Naive thymus-derived CD4-positive, alpha-beta T cell (primary cell): Measurements from ENCODE around the gene HCST. TPM values are rescaled to one million over a fixed set of nuclear protein-coding genes. Genes with fewer than 3 reads are reported as not detected.

Source experiments
- ATAC-seq: fragments of 150-1000 bp; cut with Tn5 transposase; 2 replicates; pipeline ENCODE4 v1.10.0; 2021; ENCODE audit warnings: mild to moderate bottlenecking, moderate library complexity
- CTCF ChIA-PET: fragments of 350-600 bp; sonication (Branson Sonifier 250); formaldehyde crosslinking; loops from one replicate; lab custom pipeline; 2021; ENCODE audit warnings: antibody characterized with exemption; lab: Charles Lee
- POLR2A ChIA-PET: fragments of 350-600 bp; sonication (Branson Sonifier 250); formaldehyde crosslinking; loops from one replicate; lab custom pipeline; 2021; ENCODE audit warnings: antibody characterized with exemption, inconsistent platforms; lab: Charles Lee
- DNase-seq, 9 donors: peaks; one replicate each; pipeline versions ENCODE4 v3.0.0 to v3.0.0-alpha.2; 2020 to 2022; ENCODE audit warnings: mixed read lengths in 1 of 9
- H3K27ac ChIP-seq: one replicate; pipeline ENCODE4 v1.7.0; 2013; ENCODE audit warnings: mild to moderate bottlenecking, low read depth, low read length, moderate library complexity
- H3K27me3 ChIP-seq, 2 donors: one replicate each; pipeline ENCODE4 v1.7.0; 2013; ENCODE audit warnings: low read length in 2 of 2, mild to moderate bottlenecking in 2 of 2, moderate library complexity in 2 of 2; ENCODE audit not compliant: control insufficient read depth in 2 of 2, insufficient read depth in 2 of 2
- H3K36me3 ChIP-seq, 3 experiments: 1 replicate in 2 of 3; 2 replicates in 1 of 3; pipeline ENCODE4 v1.7.0; 2013; ENCODE audit warnings: low read length in 3 of 3, mild to moderate bottlenecking in 3 of 3, moderate library complexity in 1 of 3; ENCODE audit not compliant: insufficient read depth in 3 of 3, control insufficient read depth in 2 of 3
- H3K4me1 ChIP-seq, 2 donors: one replicate each; pipeline ENCODE4 v1.7.0; 2013; ENCODE audit warnings: low read length in 2 of 2, mild to moderate bottlenecking in 2 of 2, moderate library complexity in 1 of 2; ENCODE audit not compliant: control insufficient read depth in 2 of 2, insufficient read depth in 2 of 2
- H3K4me3 ChIP-seq: 2 replicates; pipeline ENCODE4 v1.7.0; 2013; ENCODE audit warnings: mild to moderate bottlenecking, low read length
- H3K9me3 ChIP-seq, 3 experiments: 1 replicate in 2 of 3; 2 replicates in 1 of 3; pipeline ENCODE4 v1.7.0; 2013; ENCODE audit warnings: low read length in 3 of 3; ENCODE audit not compliant: control insufficient read depth in 2 of 3
- H3K27ac Mint-ChIP-seq, 9 donors: one replicate each; pipeline ENCODE4 v1.8.0; 2020 to 2022; ENCODE audit warnings: mixed read lengths in 9 of 9, mild to moderate bottlenecking in 8 of 9, moderate library complexity in 5 of 9, inconsistent platforms in 2 of 9
- H3K27me3 Mint-ChIP-seq, 5 donors: one replicate each; pipeline ENCODE4 v1.8.0; 2021 to 2022; ENCODE audit warnings: mixed read lengths in 5 of 5, mild to moderate bottlenecking in 1 of 5
- H3K36me3 Mint-ChIP-seq, 5 donors: one replicate each; pipeline ENCODE4 v1.8.0; 2020 to 2022; ENCODE audit warnings: mixed read lengths in 5 of 5, mild to moderate bottlenecking in 3 of 5, inconsistent platforms in 1 of 5
- H3K4me1 Mint-ChIP-seq, 7 donors: one replicate each; pipeline ENCODE4 v1.8.0; 2020 to 2022; ENCODE audit warnings: mixed read lengths in 7 of 7, mild to moderate bottlenecking in 3 of 7, inconsistent platforms in 1 of 7
- H3K4me3 Mint-ChIP-seq, 10 donors: one replicate each; pipeline ENCODE4 v1.8.0; 2020 to 2022; ENCODE audit warnings: mild to moderate bottlenecking in 10 of 10, mixed read lengths in 10 of 10, moderate library complexity in 6 of 10, inconsistent platforms in 2 of 10
- H3K9me3 Mint-ChIP-seq, 11 donors: one replicate each; pipeline ENCODE4 v1.8.0; 2020 to 2022; ENCODE audit warnings: mixed read lengths in 11 of 11, mild to moderate bottlenecking in 4 of 11, inconsistent platforms in 1 of 11, moderate library complexity in 1 of 11
- intact Hi-C, 2 donors: fragments of 100-400 bp; cut with micrococcal nuclease; formaldehyde crosslinking; loops; one replicate each; pipeline ENCODE4 v1.15.1; 2023
- polyA plus RNA-seq, 2 donors: library from polyadenylated mRNA; unstranded; fragments of 300-500 nt; fragmentation: Illumina TruSeq; gene quantifications; one replicate each; pipeline ENCODE4 v1.2.3, GENCODE V29; 2021
- total RNA-seq, 6 experiments: library from RNA in 5 of 6; stranded (reverse) in 5 of 6; gene quantifications; 1 replicate in 5 of 6; 2 replicates in 1 of 6; pipeline ENCODE4 v1.2.3 and lab custom pipeline; 2021 to 2026

HCST gene
- total and polyA plus RNA-seq, 7 experiments from 2014 or later, result 57.4 to 895 (median 117) TPM

GRCh38 chr19:35938282-35939224 lies 36.2 kb downstream of the HCST start:
- Histone ChIP-seq H3K4me1 (peaks cover 19 to 37% of the 10 kb centered on the region in 2 donors), H3K27me3 (no peaks in the 10 kb centered on the region), H3K4me3 (peak overlapping the region; percentile 60), H3K27ac (peak overlapping the region; percentile 71), H3K9me3 (no peaks in the 10 kb centered on the region), H3K36me3 (peaks cover 0 to 33% (median 0%) of the 10 kb centered on the region in 3 experiments)
- Mint-ChIP-seq H3K27me3 (no peaks in the 10 kb centered on the region), H3K4me1 (peaks cover 19 to 50% (median 40%) of the 10 kb centered on the region in 7 donors), H3K27ac (peak overlapping the region; percentile 15 to 91 (median 79)), H3K9me3 (no peaks in the 10 kb centered on the region), H3K4me3 (peak overlapping the region; percentile 77 to 98 (median 87)), H3K36me3 (peaks cover 0 to 11% (median 6%) of the 10 kb centered on the region in 5 donors)
- POLR2A ChIA-PET, result interaction anchor here (0.8 to 2.1 kb wide), 4 partner anchors 13 to 75 kb away, joined by 3 to 6 read pairs (median 3); partner anchors contain the start of gene ALKBH6
- ATAC-seq (no peak), DNase-seq (no peak)
- intact Hi-C loops, result no loop called here
- CTCF ChIA-PET, result interaction anchor here (0.7 to 1.5 kb wide), 2 partner anchors 57 to 190 kb away, joined by 7 read pairs; no protein-coding TSS in a partner anchor

DNA sequence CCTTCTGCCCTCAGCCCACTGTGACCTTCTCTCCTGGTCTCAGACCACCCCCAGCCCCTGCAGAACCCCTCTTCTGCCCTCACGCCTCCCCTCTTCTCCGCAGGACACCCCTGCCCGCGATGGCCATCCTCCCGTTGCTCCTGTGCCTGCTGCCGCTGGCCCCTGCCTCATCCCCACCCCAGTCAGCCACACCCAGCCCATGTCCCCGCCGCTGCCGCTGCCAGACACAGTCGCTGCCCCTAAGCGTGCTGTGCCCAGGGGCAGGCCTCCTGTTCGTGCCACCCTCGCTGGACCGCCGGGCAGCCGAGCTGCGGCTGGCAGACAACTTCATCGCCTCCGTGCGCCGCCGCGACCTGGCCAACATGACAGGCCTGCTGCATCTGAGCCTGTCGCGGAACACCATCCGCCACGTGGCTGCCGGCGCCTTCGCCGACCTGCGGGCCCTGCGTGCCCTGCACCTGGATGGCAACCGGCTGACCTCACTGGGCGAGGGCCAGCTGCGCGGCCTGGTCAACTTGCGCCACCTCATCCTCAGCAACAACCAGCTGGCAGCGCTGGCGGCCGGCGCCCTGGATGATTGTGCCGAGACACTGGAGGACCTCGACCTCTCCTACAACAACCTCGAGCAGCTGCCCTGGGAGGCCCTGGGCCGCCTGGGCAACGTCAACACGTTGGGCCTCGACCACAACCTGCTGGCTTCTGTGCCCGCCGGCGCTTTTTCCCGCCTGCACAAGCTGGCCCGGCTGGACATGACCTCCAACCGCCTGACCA lies 37.2 kb downstream of the HCST start:
- peaks cover 21 to 52% (median 47%) of the 10 kb centered on the region in 7 donors for H3K4me1 Mint-ChIP-seq
- peak overlapping the region in 1 of 9 donors; percentile 49 for H3K27ac Mint-ChIP-seq
- H3K36me3 Mint-ChIP-seq, result peaks cover 5 to 18% (median 12%) of the 10 kb centered on the region in 5 donors
- H3K27me3 Mint-ChIP-seq, result no peaks in the 10 kb centered on the region
- POLR2A ChIA-PET, result interaction anchor here (0.8 kb wide), 1 partner anchor 14 kb away, joined by 3 read pairs; no protein-coding TSS in a partner anchor
- Histone ChIP-seq H3K9me3 (no peaks in the 10 kb centered on the region), H3K27ac (no peak overlapping the region), H3K27me3 (no peaks in the 10 kb centered on the region), H3K36me3 (peaks cover 0 to 42% (median 0%) of the 10 kb centered on the region in 3 experiments), H3K4me1 (peaks cover 19 to 37% of the 10 kb centered on the region in 2 donors), H3K4me3 (no peak overlapping the region)
- intact Hi-C loops, result no loop called here
- no peaks in the 10 kb centered on the region for H3K9me3 Mint-ChIP-seq
- H3K4me3 Mint-ChIP-seq, result peak overlapping the region in 2 of 10 donors; percentile 85 to 98
- CTCF ChIA-PET, result interaction anchor here (0.8 kb wide), 1 partner anchor 20 kb away, joined by 3 read pairs; no protein-coding TSS in a partner anchor
- no peak for ATAC-seq
- no peak for DNase-seq

GRCh38 chr19:35940078-35940775 lies 37.9 kb downstream of the HCST start:
- Histone ChIP-seq H3K9me3 (no peaks in the 10 kb centered on the region), H3K4me3 (no peak overlapping the region), H3K27ac (no peak overlapping the region), H3K27me3 (no peaks in the 10 kb centered on the region), H3K36me3 (peaks cover 0 to 45% (median 0%) of the 10 kb centered on the region in 3 experiments), H3K4me1 (peaks cover 19 to 30% of the 10 kb centered on the region in 2 donors)
- H3K9me3 Mint-ChIP-seq, result no peaks in the 10 kb centered on the region
- H3K4me3 Mint-ChIP-seq, result peak overlapping the region in 1 of 10 donors; percentile 31
- ATAC-seq (no peak), DNase-seq (no peak)
- POLR2A ChIA-PET, result interaction anchor here (1.3 kb wide), 1 partner anchor 19 kb away, joined by 3 read pairs; no protein-coding TSS in a partner anchor
- peaks cover 5 to 18% (median 12%) of the 10 kb centered on the region in 5 donors for H3K36me3 Mint-ChIP-seq
- H3K4me1 Mint-ChIP-seq, result peaks cover 21 to 52% (median 48%) of the 10 kb centered on the region in 7 donors
- no peaks in the 10 kb centered on the region for H3K27me3 Mint-ChIP-seq
- peak overlapping the region in 1 of 9 donors; percentile 26 for H3K27ac Mint-ChIP-seq
- CTCF ChIA-PET, result interaction anchor here (0.8 kb wide), 1 partner anchor 20 kb away, joined by 3 read pairs; no protein-coding TSS in a partner anchor
- intact Hi-C loops, result no loop called here

- peaks cover 23 to 49% (median 44%) of the 10 kb centered on the region in 7 donors for H3K4me1 Mint-ChIP-seq
- no peaks in the 10 kb centered on the region for H3K27me3 Mint-ChIP-seq
- ChIA-PET POLR2A (interaction anchor here (1.1 to 1.3 kb wide), 2 partner anchors 13 to 18 kb away, joined by 3 to 8 read pairs; no protein-coding TSS in a partner anchor), CTCF (interaction anchor here (0.6 to 1.9 kb wide), 2 partner anchors 18 to 34 kb away, joined by 3 to 5 read pairs; no protein-coding TSS in a partner anchor)
- H3K4me3 Mint-ChIP-seq, result no peak overlapping the region
- H3K27me3 ChIP-seq, result no peaks in the 10 kb centered on the region
- peaks cover 14 to 24% of the 10 kb centered on the region in 2 donors for H3K4me1 ChIP-seq
- H3K36me3 Mint-ChIP-seq, result peaks cover 5 to 18% (median 12%) of the 10 kb centered on the region in 5 donors
- H3K9me3 ChIP-seq, result no peaks in the 10 kb centered on the region
- H3K27ac Mint-ChIP-seq, result peak overlapping the region in 5 of 9 donors; percentile 0 to 47 (median 26)
- DNase-seq (no peak), ATAC-seq (no peak)
- H3K36me3 ChIP-seq, result peaks cover 0 to 47% (median 0%) of the 10 kb centered on the region in 3 experiments
- H3K4me3 ChIP-seq, result no peak overlapping the region
- H3K9me3 Mint-ChIP-seq, result no peaks in the 10 kb centered on the region
- intact Hi-C loops, result no loop called here
- no peak overlapping the region for H3K27ac ChIP-seq
Measured at GRCh38 chr19:35940839-35941238, 38.5 kb downstream of the HCST start.

GRCh38 chr19:35942235-35942634 lies 39.9 kb downstream of the HCST start:
- CTCF ChIA-PET, result interaction anchor here (1.9 kb wide), 1 partner anchor 17 kb away, joined by 5 read pairs; no protein-coding TSS in a partner anchor
- no peak overlapping the region for H3K4me3 ChIP-seq
- peaks cover 5 to 18% (median 12%) of the 10 kb centered on the region in 5 donors for H3K36me3 Mint-ChIP-seq
- POLR2A ChIA-PET, result interaction anchor here (0.7 kb wide), 1 partner anchor 8 kb away, joined by 3 read pairs; no protein-coding TSS in a partner anchor
- DNase-seq, result no peak
- H3K4me1 Mint-ChIP-seq, result peaks cover 22 to 44% (median 36%) of the 10 kb centered on the region in 7 donors
- intact Hi-C loops, result no loop called here
- H3K27ac Mint-ChIP-seq, result peak overlapping the region in 2 of 9 donors; percentile 33 to 56
- H3K36me3 ChIP-seq, result peaks cover 0 to 47% (median 0%) of the 10 kb centered on the region in 3 experiments
- no peak overlapping the region for H3K27ac ChIP-seq
- H3K27me3 Mint-ChIP-seq, result no peaks in the 10 kb centered on the region
- no peaks in the 10 kb centered on the region for H3K27me3 ChIP-seq
- no peak overlapping the region for H3K4me3 Mint-ChIP-seq
- no peaks in the 10 kb centered on the region for H3K9me3 ChIP-seq
- H3K4me1 ChIP-seq, result peaks cover 10 to 18% of the 10 kb centered on the region in 2 donors
- ATAC-seq, result no peak
- peaks cover 0 to 2% (median 0%) of the 10 kb centered on the region in 11 donors for H3K9me3 Mint-ChIP-seq
